ENCODE results near the gene LY86.

The LY86 gene

GRCh38 chr6:6577735-6578134, 10.8 kb upstream of the LY86 start:
- TF ChIP-seq FOXP2 (optimal IDR thresholded peaks at IDR 0.05; ENCODE audit: borderline replicate concordance, extremely low read depth, extremely low read length, insufficient read depth) (no peak), SIN3A (IDR thresholded peaks at IDR 0.05; ENCODE audit: borderline replicate concordance, insufficient read depth, low read length) (no peak), TAF1 (IDR thresholded peaks at IDR 0.05; ENCODE audit: borderline replicate concordance, insufficient read depth, low read length) (no peak), POLR2AphosphoS5 (IDR thresholded peaks at IDR 0.05; ENCODE audit: low read depth, low read length) (no peak), REST (IDR thresholded peaks at IDR 0.05; ENCODE audit: insufficient read depth in 1 of 2, low read depth in 2 of 2, low read length in 2 of 2) (no peak)

- TF ChIP-seq POLR2AphosphoS5 (IDR thresholded peaks at IDR 0.05; ENCODE audit: low read depth, low read length) = no peak
- no peak for TF ChIP-seq FOXP2 (optimal IDR thresholded peaks at IDR 0.05; ENCODE audit: borderline replicate concordance, extremely low read depth, extremely low read length, insufficient read depth)
- TF ChIP-seq REST (IDR thresholded peaks at IDR 0.05; ENCODE audit: insufficient read depth in 1 of 2, low read depth in 2 of 2, low read length in 2 of 2) = no peak
- no peak for TF ChIP-seq SIN3A (IDR thresholded peaks at IDR 0.05; ENCODE audit: borderline replicate concordance, insufficient read depth, low read length)
Measured at GRCh38 chr6:6579281-6579680, 9.2 kb upstream of the LY86 start.

GRCh38 chr6:6580225-6580856, 8.2 kb upstream of the LY86 start:
- TF ChIP-seq FOXP2 (optimal IDR thresholded peaks at IDR 0.05; ENCODE audit: borderline replicate concordance, extremely low read depth, extremely low read length, insufficient read depth) (no peak), TAF1 (IDR thresholded peaks at IDR 0.05; ENCODE audit: borderline replicate concordance, insufficient read depth, low read length) (no peak), POLR2AphosphoS5 (IDR thresholded peaks at IDR 0.05; ENCODE audit: low read depth, low read length) (no peak), REST (IDR thresholded peaks at IDR 0.05; ENCODE audit: insufficient read depth in 1 of 2, low read depth in 2 of 2, low read length in 2 of 2) (no peak), SIN3A (IDR thresholded peaks at IDR 0.05; ENCODE audit: borderline replicate concordance, insufficient read depth, low read length) (no peak)

- TF ChIP-seq FOXP2 (optimal IDR thresholded peaks at IDR 0.05; ENCODE audit: borderline replicate concordance, extremely low read depth, extremely low read length, insufficient read depth) = no peak
- TF ChIP-seq SIN3A (IDR thresholded peaks at IDR 0.05; ENCODE audit: borderline replicate concordance, insufficient read depth, low read length) = no peak
- no peak for TF ChIP-seq REST (IDR thresholded peaks at IDR 0.05; ENCODE audit: insufficient read depth in 1 of 2, low read depth in 2 of 2, low read length in 2 of 2)
- TF ChIP-seq POLR2AphosphoS5 (IDR thresholded peaks at IDR 0.05; ENCODE audit: low read depth, low read length) = no peak
- TF ChIP-seq TAF1 (IDR thresholded peaks at IDR 0.05; ENCODE audit: borderline replicate concordance, insufficient read depth, low read length) = no peak
Measured at GRCh38 chr6:6581054-6581453, 7.5 kb upstream of the LY86 start.

GRCh38 chr6:6582131-6582530, 6.4 kb upstream of the LY86 start:
- TF ChIP-seq POLR2AphosphoS5 (IDR thresholded peaks at IDR 0.05; ENCODE audit: low read depth, low read length) (no peak), REST (IDR thresholded peaks at IDR 0.05; ENCODE audit: insufficient read depth in 1 of 2, low read depth in 2 of 2, low read length in 2 of 2) (no peak), TAF1 (IDR thresholded peaks at IDR 0.05; ENCODE audit: borderline replicate concordance, insufficient read depth, low read length) (no peak), FOXP2 (optimal IDR thresholded peaks at IDR 0.05; ENCODE audit: borderline replicate concordance, extremely low read depth, extremely low read length, insufficient read depth) (no peak), SIN3A (IDR thresholded peaks at IDR 0.05; ENCODE audit: borderline replicate concordance, insufficient read depth, low read length) (no peak)

Measured in PFSK-1 (cell line).